Breast epithelium (tissue), 4 donors: ENCODE data around the gene PIEZO1. TPM values are rescaled to one million over a fixed set of nuclear protein-coding genes. Genes with fewer than 3 reads are reported as not detected.

Experiments
- DNase-seq, 2 donors: peaks; one replicate each; pipeline ENCODE4 v3.0.0-alpha.2; 2019; ENCODE audit warnings: low spot score in 2 of 2
- H3K27ac ChIP-seq, 2 donors: fragments of 200-600 bp; sonication (generic) in 1 of 2; one replicate each; pipeline ENCODE4 v1.5.1; 2016 to 2019; ENCODE audit warnings: mild to moderate bottlenecking in 1 of 2
- H3K27me3 ChIP-seq, 2 donors: fragments of 200-600 bp; sonication (generic) in 1 of 2; one replicate each; pipeline versions ENCODE4 v1.5.1 to v1.6.0; 2017 to 2019; ENCODE audit warnings: control low read depth in 1 of 2, mild to moderate bottlenecking in 1 of 2
- H3K36me3 ChIP-seq: fragments of 200-600 bp; one replicate; pipeline ENCODE4 v1.5.1; 2019
- H3K4me1 ChIP-seq, 2 donors: fragments of 200-600 bp; sonication (generic); one replicate each; pipeline ENCODE4 v1.5.1; 2016 to 2019; ENCODE audit warnings: control low read depth in 1 of 2
- H3K4me3 ChIP-seq, 3 donors: fragments of 200-600 bp; sonication (generic); 1 replicate in 2 of 3; 2 replicates in 1 of 3; pipeline ENCODE4 v1.5.1; 2016 to 2019; ENCODE audit warnings: mild to moderate bottlenecking in 3 of 3, moderate library complexity in 2 of 3
- H3K9me3 ChIP-seq, 2 donors: fragments of 200-600 bp; sonication (generic) in 1 of 2; one replicate each; pipeline ENCODE4 v1.5.1; 2016 to 2019; ENCODE audit warnings: control low read depth in 1 of 2
- CTCF ChIP-seq, 3 donors: fragments of 450-650 bp; IDR thresholded peaks; one replicate each; pipeline ENCODE4 v1.5.1; 2016 to 2017; ENCODE audit warnings: antibody characterized with exemption in 3 of 3, mild to moderate bottlenecking in 3 of 3, moderate library complexity in 3 of 3
- POLR2A ChIP-seq: fragments of 450-650 bp; IDR thresholded peaks from one replicate; pipeline ENCODE4 v1.6.1; 2016; ENCODE audit warnings: antibody characterized with exemption, mild to moderate bottlenecking, moderate library complexity
- POLR2AphosphoS5 ChIP-seq, 3 donors: sonication (generic); formaldehyde crosslinking; IDR thresholded peaks; one replicate each; pipeline ENCODE4 v1.6.1; 2017; ENCODE audit warnings: antibody characterized with exemption in 3 of 3
- intact Hi-C: fragments of 100-400 bp; cut with DNase I; formaldehyde crosslinking; loops from one replicate; pipeline ENCODE4 v1.15.1; 2023; ENCODE audit warnings: low total_unique reads
- total RNA-seq, 3 donors: library from RNA; depleted of rRNA; stranded (reverse); fragments of >200 nt; gene quantifications; one replicate each; pipeline ENCODE4 v1.1.0, GENCODE V29; 2016

The PIEZO1 gene
- total RNA-seq, 3 donors from 2014 or later = 90.7 to 181 (median 135) TPM

- Histone ChIP-seq H3K4me1 (peaks cover 41 to 54% of the 10 kb centered on the region in 2 donors), H3K27ac (peak overlapping the region; percentile 90 to 93), H3K9me3 (no peaks in the 10 kb centered on the region), H3K36me3 (no peaks in the 10 kb centered on the region), H3K27me3 (no peaks in the 10 kb centered on the region), H3K4me3 (peak overlapping the region in 2 of 3 donors; percentile 23 to 58)
- no peak for DNase-seq
- intact Hi-C loops = no loop called here
- TF ChIP-seq CTCF (IDR thresholded peaks at IDR 0.05) (no peak), POLR2AphosphoS5 (IDR thresholded peaks at IDR 0.05) (no peak), POLR2A (no peak)
These were observed 17.4 kb downstream of the PIEZO1 start for GRCh38 chr16:88767546-88768070.

GRCh38 chr16:88766975-88767374 lies 18.0 kb downstream of the PIEZO1 start:
- Histone ChIP-seq H3K4me1 (peaks cover 44 to 54% of the 10 kb centered on the region in 2 donors), H3K36me3 (no peaks in the 10 kb centered on the region), H3K4me3 (peak overlapping the region in 1 of 3 donors; percentile 58), H3K27me3 (no peaks in the 10 kb centered on the region), H3K9me3 (no peaks in the 10 kb centered on the region), H3K27ac (peak overlapping the region; percentile 90 to 93)
- intact Hi-C loops = no loop called here
- TF ChIP-seq POLR2A = no peak
- TF ChIP-seq POLR2AphosphoS5 (IDR thresholded peaks at IDR 0.05) = no peak
- no peak for TF ChIP-seq CTCF (IDR thresholded peaks at IDR 0.05)
- no peak for DNase-seq

- no peaks in the 10 kb centered on the region for H3K9me3 ChIP-seq
- peak; percentile 89 for DNase-seq
- intact Hi-C loops = no loop called here
- H3K36me3 ChIP-seq = no peaks in the 10 kb centered on the region
- peak overlapping the region; percentile 68 to 90 for H3K27ac ChIP-seq
- no peaks in the 10 kb centered on the region for H3K27me3 ChIP-seq
- no peak for TF ChIP-seq POLR2A
- no peak for TF ChIP-seq CTCF (IDR thresholded peaks at IDR 0.05)
- peak in 2 of 3 donors; percentile 41 to 71 for TF ChIP-seq POLR2AphosphoS5 (IDR thresholded peaks at IDR 0.05)
- peaks cover 31 to 51% of the 10 kb centered on the region in 2 donors for H3K4me1 ChIP-seq
- H3K4me3 ChIP-seq = peak overlapping the region in 1 of 3 donors; percentile 31
These were observed 20.1 kb downstream of the PIEZO1 start for GRCh38 chr16:88764913-88765349.

- intact Hi-C loops = no loop called here
- Histone ChIP-seq H3K4me3 (no peak overlapping the region), H3K36me3 (no peaks in the 10 kb centered on the region), H3K4me1 (peaks cover 37 to 47% of the 10 kb centered on the region in 2 donors), H3K9me3 (no peaks in the 10 kb centered on the region), H3K27ac (peak overlapping the region; percentile 85 to 90), H3K27me3 (no peaks in the 10 kb centered on the region)
- TF ChIP-seq POLR2A = no peak
- no peak for TF ChIP-seq POLR2AphosphoS5 (IDR thresholded peaks at IDR 0.05)
- TF ChIP-seq CTCF (IDR thresholded peaks at IDR 0.05) = no peak
- no peak for DNase-seq
These were observed 20.9 kb downstream of the PIEZO1 start for GRCh38 chr16:88764080-88764479.

- H3K27ac ChIP-seq = peak overlapping the region; percentile 85 to 90
- peaks cover 36 to 42% of the 10 kb centered on the region in 2 donors for H3K4me1 ChIP-seq
- H3K27me3 ChIP-seq = no peaks in the 10 kb centered on the region
- H3K36me3 ChIP-seq = no peaks in the 10 kb centered on the region
- H3K9me3 ChIP-seq = no peaks in the 10 kb centered on the region
- peak overlapping the region in 1 of 3 donors; percentile 11 for H3K4me3 ChIP-seq
- TF ChIP-seq POLR2AphosphoS5 (IDR thresholded peaks at IDR 0.05) = no peak
- peak in 2 of 3 donors; percentile 5 to 24 for TF ChIP-seq CTCF (IDR thresholded peaks at IDR 0.05)
- intact Hi-C loops = no loop called here
- peak in 1 of 2 donors; percentile 49 for DNase-seq
These were observed 21.4 kb downstream of the PIEZO1 start for GRCh38 chr16:88763502-88764053.
